GM12891 (cell line): ENCODE results near the gene KCNMA1.

ENCODE experiments used
- PAX5 ChIP-seq: IDR thresholded peaks from 2 replicates; pipeline ENCODE4 v1.6.1; 2011; ENCODE audit warnings: low read length, moderate library complexity, mild to moderate bottlenecking; ENCODE audit not compliant: insufficient read depth, severe bottlenecking
- POLR2A ChIP-seq: IDR thresholded peaks from 2 replicates; pipeline ENCODE4 v1.6.1; 2011; ENCODE audit warnings: low read depth, low read length, control low read depth
- POLR2AphosphoS5 ChIP-seq: IDR thresholded peaks from 2 replicates; pipeline ENCODE4 v1.6.1; 2011; ENCODE audit warnings: low read depth, low read length, control low read depth
- SPI1 ChIP-seq: IDR thresholded peaks from 2 replicates; pipeline ENCODE4 v1.6.1; 2011; ENCODE audit warnings: low read depth, low read length, control low read depth
- TAF1 ChIP-seq: IDR thresholded peaks from 2 replicates; pipeline ENCODE4 v1.6.1; 2011; ENCODE audit warnings: low read depth, low read length, control low read depth

DNA sequence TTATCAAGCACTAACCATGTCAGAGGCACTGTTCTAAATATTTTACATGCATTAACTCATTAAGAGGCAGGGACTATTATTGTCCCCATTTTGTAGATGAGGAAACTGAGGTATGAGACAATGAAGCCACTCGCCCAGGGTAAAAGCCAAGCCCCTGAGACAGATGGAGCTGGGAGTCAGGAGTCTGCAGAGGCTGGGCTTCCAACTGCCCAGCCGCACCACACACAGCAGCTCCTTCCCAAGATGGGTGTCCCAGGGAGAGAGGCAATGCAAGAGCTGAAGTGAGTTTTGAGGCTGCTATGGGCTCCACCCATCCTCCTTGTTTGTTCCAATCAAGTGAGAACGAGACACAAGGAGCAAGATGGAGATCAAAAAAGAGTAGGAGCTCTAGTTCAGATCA, 244.2 kb downstream of the KCNMA1 start:
- TF ChIP-seq POLR2AphosphoS5 (no peak), PAX5 (no peak), POLR2A (no peak), TAF1 (no peak), SPI1 (no peak)
